ENCODE results near the gene WDR64.

Gene WDR64

DNA sequence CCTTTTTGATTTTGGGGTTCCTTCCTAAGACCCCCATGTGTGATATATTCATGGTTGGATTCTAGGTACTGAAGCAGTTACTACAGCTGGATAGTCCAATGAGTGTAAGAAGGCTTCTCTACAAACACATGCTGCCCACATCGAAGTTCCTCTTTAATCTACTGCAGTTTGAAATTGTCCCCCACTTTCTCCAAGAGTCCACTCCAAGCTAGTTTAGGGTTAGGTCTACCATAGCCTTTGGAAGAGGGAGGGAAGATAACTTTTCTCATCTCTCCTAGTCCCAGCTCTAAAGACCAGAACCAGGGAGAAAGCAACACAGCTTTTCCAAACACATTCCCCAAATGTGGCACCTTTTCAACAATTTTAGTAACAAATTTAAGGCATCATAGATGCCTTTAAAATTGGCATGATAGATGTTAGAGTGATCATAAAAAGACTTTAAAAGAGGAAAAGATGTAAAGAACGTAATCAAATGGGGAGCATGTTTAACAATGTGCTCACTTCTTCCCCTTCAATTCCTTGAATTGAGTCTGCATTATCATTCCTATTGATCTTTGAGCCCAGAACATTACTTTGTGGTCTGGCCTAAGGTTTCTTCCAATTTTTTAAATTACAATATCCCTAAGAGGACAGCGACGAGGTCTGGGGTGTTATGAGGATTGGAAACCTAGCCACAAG lies 194.9 kb downstream of the WDR64 start:
- no peak for DNase-seq

DNA sequence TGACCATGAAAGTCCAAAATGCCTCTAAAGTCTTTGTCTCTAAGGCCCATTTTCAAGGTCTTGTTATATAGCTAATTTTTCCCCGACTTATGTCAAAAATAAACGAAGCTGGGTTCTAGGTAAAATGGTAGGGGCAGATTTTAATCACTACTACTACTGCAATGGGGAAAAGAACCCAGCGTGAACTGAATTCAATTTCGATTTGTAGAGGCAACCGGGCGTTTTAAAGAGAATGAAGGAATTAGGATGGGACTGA lies 195.4 kb downstream of the WDR64 start:
- DNase-seq, result no peak

DNA sequence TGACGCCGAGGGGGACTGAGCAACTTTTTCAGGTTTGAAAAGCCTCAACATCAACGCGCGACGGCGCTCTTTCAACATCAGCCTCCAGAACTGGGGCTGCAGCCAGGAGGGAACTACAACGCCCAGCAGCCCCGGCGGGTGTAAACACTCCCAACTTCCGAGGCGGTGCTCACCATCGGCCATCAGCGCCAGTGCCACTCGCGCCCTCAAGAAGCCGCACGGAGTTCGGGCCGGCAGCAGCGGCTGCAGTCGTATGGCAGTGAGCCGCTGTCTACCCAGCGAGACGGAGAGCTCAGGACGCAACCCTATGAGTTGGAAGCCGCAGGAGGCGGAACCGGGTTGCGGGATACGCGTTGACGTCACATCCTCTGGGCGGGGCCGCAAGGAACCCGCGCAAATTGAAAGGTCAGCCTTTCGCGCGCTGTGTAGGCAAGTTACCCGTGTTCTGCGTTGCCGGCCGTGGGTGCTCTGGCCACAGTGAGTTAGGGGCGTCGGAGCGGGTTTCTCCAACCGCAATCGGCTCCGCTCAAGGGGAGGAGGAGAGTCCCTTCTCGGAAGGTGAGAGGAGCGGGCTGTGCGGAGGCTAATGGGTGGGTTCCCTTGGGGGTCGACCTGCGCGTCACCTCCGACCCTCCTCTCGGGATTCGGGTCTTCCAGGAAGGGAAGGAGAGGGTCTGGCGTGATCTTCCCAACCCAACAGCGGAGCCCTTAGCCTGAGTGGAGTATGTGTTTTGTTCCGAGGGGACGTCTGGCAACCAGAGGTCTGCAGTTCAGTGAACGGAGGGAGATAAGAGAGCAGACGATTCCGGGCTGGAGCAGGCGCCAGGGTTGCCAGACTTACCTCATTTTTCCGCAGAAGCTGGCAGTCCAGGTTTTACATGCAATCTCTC lies 196.0 kb downstream of the WDR64 start, which contains the start of gene EXO1:
EXO1 (plus strand) TSS at position 409 of the 890 bp plus-strand sequence. CDS start 2,222 bp downstream, outside the sequence.
- peak; percentile 94 to 95 for DNase-seq

DNA sequence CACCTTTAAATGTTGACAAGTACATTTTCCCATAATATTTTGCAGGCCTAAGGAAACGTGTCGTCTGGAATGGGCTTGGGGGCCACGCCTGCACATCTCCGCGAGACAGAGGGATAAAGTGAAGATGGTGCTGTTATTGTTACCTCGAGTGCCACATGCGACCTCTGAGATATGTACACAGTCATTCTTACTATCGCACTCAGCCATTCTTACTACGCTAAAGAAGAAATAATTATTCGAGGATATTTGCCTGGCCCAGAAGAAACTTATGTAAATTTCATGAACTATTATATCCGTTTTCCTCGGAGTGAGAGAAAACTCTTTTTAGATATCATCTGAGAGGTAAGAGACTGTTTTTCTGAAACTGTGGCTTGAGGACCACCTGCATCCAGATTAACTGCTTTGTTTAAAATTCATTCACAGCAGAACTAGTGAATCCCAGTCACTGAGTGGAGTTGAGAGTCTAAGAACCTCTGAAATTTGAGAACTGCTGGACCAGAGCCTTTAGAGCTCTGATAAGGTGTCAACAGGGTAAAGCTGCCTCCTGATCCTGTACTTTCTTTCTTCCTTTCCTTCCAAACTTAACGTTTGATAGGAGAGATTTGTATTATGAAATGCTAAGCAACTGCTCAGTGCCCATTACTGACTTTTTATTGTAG lies 196.7 kb downstream of the WDR64 start:
- no peak for DNase-seq

DNA sequence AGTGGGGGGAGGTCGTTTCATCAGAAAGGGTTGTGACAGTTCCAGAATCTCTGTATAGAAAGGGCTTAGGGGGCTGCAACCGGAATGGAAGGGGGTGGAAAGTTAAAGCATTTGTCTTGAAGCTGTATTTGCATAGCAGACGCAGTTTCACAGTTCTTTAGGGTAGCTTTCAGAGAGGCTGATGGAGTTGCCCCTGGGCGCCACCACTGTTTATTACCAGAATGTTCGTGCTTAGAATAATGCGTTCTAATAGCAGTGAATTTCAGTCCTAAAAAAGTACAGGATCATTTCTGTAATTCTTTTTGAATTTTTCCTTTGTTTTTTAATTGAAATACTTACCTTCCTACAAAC lies 197.2 kb downstream of the WDR64 start:
- DNase-seq, result no peak
